IPS-18c (cell line): ENCODE data around the gene MESP1.

Experiments
- H3K4me3 ChIP-seq: 2 replicates; pipeline ENCODE4 v1.7.0; 2013; ENCODE audit warnings: low read depth, mild to moderate bottlenecking, low read length, moderate library complexity; ENCODE audit not compliant: insufficient read depth
- H3K9me3 ChIP-seq: one replicate; pipeline ENCODE4 v1.6.1; 2013; ENCODE audit warnings: mild to moderate bottlenecking, low read length, moderate library complexity; ENCODE audit not compliant: control insufficient read depth, insufficient read depth

Gene MESP1

GRCh38 chr15:89766357-89767311 lies 15.6 kb upstream of the MESP1 start:
- Histone ChIP-seq H3K4me3 (no peak overlapping the region), H3K9me3 (no peaks in the 10 kb centered on the region)

GRCh38 chr15:89765694-89766093 lies 14.6 kb upstream of the MESP1 start:
- H3K4me3 ChIP-seq: no peak overlapping the region
- H3K9me3 ChIP-seq: no peaks in the 10 kb centered on the region

- Histone ChIP-seq H3K4me3 (no peak overlapping the region), H3K9me3 (no peaks in the 10 kb centered on the region)
These were observed 10.9 kb upstream of the MESP1 start for GRCh38 chr15:89761929-89762328.

GRCh38 chr15:89761009-89761831 lies 10.2 kb upstream of the MESP1 start:
- Histone ChIP-seq H3K4me3 (no peak overlapping the region), H3K9me3 (no peaks in the 10 kb centered on the region)

- H3K9me3 ChIP-seq: no peaks in the 10 kb centered on the region
- no peak overlapping the region for H3K4me3 ChIP-seq
These were observed 9.4 kb upstream of the MESP1 start for GRCh38 chr15:89760303-89761008.

GRCh38 chr15:89759835-89760234 lies 8.8 kb upstream of the MESP1 start:
- H3K9me3 ChIP-seq: no peaks in the 10 kb centered on the region
- H3K4me3 ChIP-seq: no peak overlapping the region

GRCh38 chr15:89758981-89759380 lies 7.9 kb upstream of the MESP1 start:
- H3K4me3 ChIP-seq: no peak overlapping the region
- H3K9me3 ChIP-seq: no peaks in the 10 kb centered on the region

GRCh38 chr15:89758283-89758682 lies 7.2 kb upstream of the MESP1 start:
- H3K9me3 ChIP-seq: no peaks in the 10 kb centered on the region
- H3K4me3 ChIP-seq: no peak overlapping the region

- no peaks in the 10 kb centered on the region for H3K9me3 ChIP-seq
- no peak overlapping the region for H3K4me3 ChIP-seq
These were observed 5.8 kb upstream of the MESP1 start for GRCh38 chr15:89756897-89757296.

GRCh38 chr15:89755701-89756100 lies 4.7 kb upstream of the MESP1 start:
- Histone ChIP-seq H3K9me3 (no peaks in the 10 kb centered on the region), H3K4me3 (no peak overlapping the region)

GRCh38 chr15:89754361-89755154 lies 3.5 kb upstream of the MESP1 start:
- H3K4me3 ChIP-seq: no peak overlapping the region
- no peaks in the 10 kb centered on the region for H3K9me3 ChIP-seq

GRCh38 chr15:89753855-89754254 lies 2.8 kb upstream of the MESP1 start:
- H3K4me3 ChIP-seq: no peak overlapping the region
- no peaks in the 10 kb centered on the region for H3K9me3 ChIP-seq

- H3K9me3 ChIP-seq: peaks cover 3% of the 10 kb centered on the region
- H3K4me3 ChIP-seq: no peak overlapping the region; the same call in 1 of the 2 replicates
These were observed 699 bp upstream of the MESP1 start for GRCh38 chr15:89751748-89752147.

GRCh38 chr15:89749951-89750559 lies 994 bp downstream of the MESP1 start:
- Histone ChIP-seq H3K9me3 (peaks cover 3% of the 10 kb centered on the region), H3K4me3 (peak overlapping the region; percentile 55)

- peaks cover 3% of the 10 kb centered on the region for H3K9me3 ChIP-seq
- no peak overlapping the region for H3K4me3 ChIP-seq
These were observed 1.5 kb downstream of the MESP1 start for GRCh38 chr15:89749526-89749925.

GRCh38 chr15:89749054-89749453 lies 2.0 kb downstream of the MESP1 start:
- Histone ChIP-seq H3K4me3 (no peak overlapping the region), H3K9me3 (peaks cover 3% of the 10 kb centered on the region)
